Mucosa of rectum (tissue), 2 donors: ENCODE data around the gene NR3C2.

ENCODE experiments used
- H3K27ac ChIP-seq, 2 donors: one replicate each; pipeline ENCODE4 v1.7.0; 2013; ENCODE audit warnings: inconsistent platforms in 2 of 2, low read depth in 2 of 2, low read length in 2 of 2
- H3K27me3 ChIP-seq, 2 donors: one replicate each; pipeline ENCODE4 v1.7.0; 2013; ENCODE audit warnings: low read length in 2 of 2; ENCODE audit not compliant: control insufficient read depth in 2 of 2, insufficient read depth in 2 of 2
- H3K36me3 ChIP-seq, 2 donors: one replicate each; pipeline ENCODE4 v1.7.0; 2013; ENCODE audit warnings: low read length in 2 of 2; ENCODE audit not compliant: control insufficient read depth in 2 of 2, insufficient read depth in 2 of 2
- H3K4me1 ChIP-seq, 2 donors: one replicate each; pipeline ENCODE4 v1.7.0; 2013; ENCODE audit warnings: low read length in 2 of 2, mild to moderate bottlenecking in 1 of 2; ENCODE audit not compliant: control insufficient read depth in 2 of 2, insufficient read depth in 2 of 2
- H3K4me3 ChIP-seq, 2 donors: one replicate each; pipeline ENCODE4 v1.7.0; 2013; ENCODE audit warnings: low read length in 2 of 2
- H3K9ac ChIP-seq, 2 donors: one replicate each; pipeline ENCODE4 v1.7.0; 2013; ENCODE audit warnings: low read length in 2 of 2, low read depth in 1 of 2, mild to moderate bottlenecking in 1 of 2
- H3K9me3 ChIP-seq, 2 donors: one replicate each; pipeline ENCODE4 v1.7.0; 2013; ENCODE audit warnings: low read length in 2 of 2; ENCODE audit not compliant: control insufficient read depth in 2 of 2
- donor health status: healthy.
- donor health status: Normal muscosa, but diverticular disease.

Gene NR3C2

GRCh38 chr4:148044912-148045352, 397.3 kb downstream of the NR3C2 start:
- H3K9me3 ChIP-seq = no peaks in the 10 kb centered on the region
- no peak overlapping the region for H3K27ac ChIP-seq
- H3K27me3 ChIP-seq = no peaks in the 10 kb centered on the region
- H3K36me3 ChIP-seq = no peaks in the 10 kb centered on the region
- H3K9ac ChIP-seq = no peak overlapping the region
- no peak overlapping the region for H3K4me3 ChIP-seq
- peaks cover 7 to 8% of the 10 kb centered on the region in 2 donors for H3K4me1 ChIP-seq

- no peak overlapping the region for H3K9ac ChIP-seq
- peaks cover 7 to 8% of the 10 kb centered on the region in 2 donors for H3K4me1 ChIP-seq
- H3K4me3 ChIP-seq = no peak overlapping the region
- no peaks in the 10 kb centered on the region for H3K36me3 ChIP-seq
- H3K9me3 ChIP-seq = no peaks in the 10 kb centered on the region
- no peaks in the 10 kb centered on the region for H3K27me3 ChIP-seq
- no peak overlapping the region for H3K27ac ChIP-seq
Observed at GRCh38 chr4:148044089-148044911, 397.9 kb downstream of the NR3C2 start.

- Histone ChIP-seq H3K4me3 (peak overlapping the region in 1 of 2 donors; percentile 16), H3K9me3 (no peaks in the 10 kb centered on the region), H3K4me1 (peaks cover 7 to 8% of the 10 kb centered on the region in 2 donors), H3K9ac (no peak overlapping the region), H3K36me3 (no peaks in the 10 kb centered on the region), H3K27ac (no peak overlapping the region), H3K27me3 (no peaks in the 10 kb centered on the region)
Observed at GRCh38 chr4:148041606-148042329, 400.4 kb downstream of the NR3C2 start.

DNA sequence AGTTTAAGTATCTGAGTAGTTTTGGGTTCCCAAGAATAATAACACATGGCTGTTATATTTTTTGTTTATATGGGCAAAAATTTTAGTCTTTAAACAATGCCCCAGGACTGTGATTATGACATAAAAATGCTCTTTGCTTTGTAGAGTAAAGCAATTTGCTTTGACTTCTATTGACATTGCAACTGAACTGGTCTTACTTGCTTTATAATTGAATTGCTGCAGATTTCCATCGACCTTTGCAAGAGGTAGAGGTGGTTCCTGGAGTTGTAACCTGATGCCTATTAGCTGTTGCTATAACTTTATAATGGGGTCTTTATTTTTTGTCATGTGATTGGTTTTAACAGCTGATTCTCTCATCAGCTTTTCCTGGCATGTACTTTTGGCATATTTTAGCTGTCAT, 407.4 kb downstream of the NR3C2 start:
- no peak overlapping the region for H3K4me3 ChIP-seq
- H3K36me3 ChIP-seq = no peaks in the 10 kb centered on the region
- H3K27me3 ChIP-seq = no peaks in the 10 kb centered on the region
- H3K4me1 ChIP-seq = no peaks in the 10 kb centered on the region
- H3K27ac ChIP-seq = no peak overlapping the region
- H3K9me3 ChIP-seq = no peaks in the 10 kb centered on the region
- no peak overlapping the region for H3K9ac ChIP-seq

DNA sequence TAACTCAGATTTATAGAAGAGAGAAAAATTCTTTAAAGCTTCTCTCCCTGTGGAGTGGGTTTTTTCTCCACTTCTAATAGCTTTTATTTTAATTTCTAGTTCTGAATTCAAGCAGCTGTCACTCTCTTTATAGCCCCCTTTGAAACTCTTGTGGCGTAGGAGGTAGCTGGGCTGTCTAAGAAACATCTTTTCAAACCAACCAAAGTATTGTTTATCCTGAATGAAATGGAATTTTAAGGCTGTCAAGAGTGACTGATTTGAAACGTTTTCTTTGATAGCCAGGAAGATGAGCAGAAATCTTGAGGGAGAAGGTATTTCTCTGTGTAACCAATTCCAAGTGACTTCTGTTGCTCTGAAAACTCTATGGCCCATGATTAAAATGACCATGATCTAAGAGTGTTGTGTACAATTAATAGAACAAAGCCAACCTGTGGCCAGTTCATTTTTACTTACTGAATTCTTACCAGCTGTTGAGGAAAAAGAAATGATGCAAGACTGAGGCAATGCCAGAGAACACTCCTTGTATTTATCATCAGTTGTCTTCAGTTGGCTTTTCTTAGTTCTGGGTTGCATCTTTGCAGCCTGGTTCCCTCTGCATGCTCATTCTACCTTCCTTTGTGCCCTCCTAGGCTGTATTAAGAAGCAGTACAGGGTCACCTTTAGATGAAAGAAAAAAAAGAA, 411.9 kb downstream of the NR3C2 start:
- Histone ChIP-seq H3K9me3 (no peaks in the 10 kb centered on the region), H3K36me3 (no peaks in the 10 kb centered on the region), H3K27ac (no peak overlapping the region), H3K9ac (no peak overlapping the region), H3K27me3 (no peaks in the 10 kb centered on the region), H3K4me3 (no peak overlapping the region), H3K4me1 (no peaks in the 10 kb centered on the region)

- no peak overlapping the region for H3K9ac ChIP-seq
- H3K9me3 ChIP-seq = no peaks in the 10 kb centered on the region
- H3K4me1 ChIP-seq = no peaks in the 10 kb centered on the region
- no peak overlapping the region for H3K27ac ChIP-seq
- no peaks in the 10 kb centered on the region for H3K27me3 ChIP-seq
- H3K36me3 ChIP-seq = no peaks in the 10 kb centered on the region
- no peak overlapping the region for H3K4me3 ChIP-seq
Observed at GRCh38 chr4:148029781-148030180, 412.4 kb downstream of the NR3C2 start.
